GM12878 (cell line): ENCODE data around the gene ARL10. TPM values are rescaled to one million over a fixed set of nuclear protein-coding genes. Genes with fewer than 3 reads are reported as not detected.

Source experiments
- CEBPZ ChIP-seq: fragments of 150-350 bp; IDR thresholded peaks from 2 replicates; pipeline ENCODE4 v1.6.1; 2016; ENCODE audit warnings: low read depth, low read length
- IKZF1 ChIP-seq: fragments of 450-650 bp; conservative IDR thresholded peaks from 2 replicates; pipeline ENCODE4 v1.6.1; 2017; ENCODE audit warnings: antibody characterized with exemption, mild to moderate bottlenecking
- NRF1 ChIP-seq: conservative IDR thresholded peaks from 2 replicates; pipeline ENCODE4 v1.6.1; 2011; ENCODE audit warnings: mild to moderate bottlenecking, low read depth, low read length, improper control_type of control experiment
- SIX5 ChIP-seq: IDR thresholded peaks from 2 replicates; pipeline ENCODE4 v1.6.1; 2011; ENCODE audit warnings: mild to moderate bottlenecking, low read depth, low read length, moderate library complexity; ENCODE audit not compliant: severe bottlenecking
- STAT3 ChIP-seq: IDR thresholded peaks from 2 replicates; pipeline ENCODE4 v1.6.1; 2011; ENCODE audit warnings: low read depth, low read length, improper control_type of control experiment
- SUZ12 ChIP-seq: fragments of 200-600 bp; sonication (generic); IDR thresholded peaks from one replicate; pipeline ENCODE4 v1.6.1; 2018; ENCODE audit warnings: antibody characterized with exemption, mild to moderate bottlenecking; ENCODE audit not compliant: unreplicated experiment
- ZBED1 ChIP-seq: IDR thresholded peaks from 2 replicates; pipeline ENCODE4 v1.6.1; 2016; ENCODE audit warnings: borderline replicate concordance
- ZNF274 ChIP-seq: IDR thresholded peaks from one replicate; pipeline ENCODE4 v1.8.0; 2011; ENCODE audit not compliant: insufficient read length, insufficient read depth
- ZNF384 ChIP-seq: IDR thresholded peaks from 2 replicates; pipeline ENCODE4 v1.6.1; 2012; ENCODE audit warnings: low read depth, mild to moderate bottlenecking, low read length, improper control_type of control experiment, borderline replicate concordance
- ZNF592 ChIP-seq: fragments of 450-650 bp; IDR thresholded peaks from 2 replicates; pipeline ENCODE4 v1.6.1; 2017; ENCODE audit warnings: mild to moderate bottlenecking, moderate library complexity
- polyA plus RNA-seq, 11 experiments: library from polyadenylated mRNA; depleted of rRNA in 4 of 11; unstranded in 6 of 11; stranded (reverse) in 5 of 11; fragments of >200 nt; fragmentation: Nextera tagmentation in 4 of 11; fragmentation: Illumina TruSeq in 1 of 11; extraction: Ambion mirVana in 4 of 11; extraction: Trizol in 1 of 11; gene quantifications; 1 replicate in 1 of 11; 2 replicates in 10 of 11; pipeline versions ENCODE4 v1.2.1 to v1.2.3, GENCODE V29; 2011 to 2016; ENCODE audit warnings: inconsistent platforms in 2 of 11, missing spikeins in 2 of 11, low read depth in 1 of 11
- total RNA-seq, 4 experiments: library from RNA; depleted of rRNA in 3 of 4; stranded (reverse); fragments of >200 nt in 3 of 4; fragmentation: Illumina TruSeq in 1 of 4; extraction: Trizol in 1 of 4; gene quantifications; 2 replicates each; pipeline versions ENCODE4 v1.2.1 to v1.2.3, GENCODE V29; 2013 to 2021

Gene ARL10
- total and polyA plus RNA-seq, 10 of the 15 experiments (the other 5 are each of a cell fraction or from before 2014, with no cell fraction given): 0.44 to 6.4 (median 2.4) TPM

- TF ChIP-seq ZNF592: no peak
- TF ChIP-seq SUZ12: no peak
- no peak for TF ChIP-seq STAT3
- TF ChIP-seq ZBED1: no peak
- TF ChIP-seq CEBPZ: no peak
- no peak for TF ChIP-seq SIX5
- TF ChIP-seq NRF1: no peak
- TF ChIP-seq ZNF274: no peak
- TF ChIP-seq ZNF384: no peak
- no peak for TF ChIP-seq IKZF1
Measured at GRCh38 chr5:176342158-176342483, 23.2 kb upstream of the ARL10 start (continued).
